ENCODE data around the gene PRR4. TPM values are rescaled to one million over a fixed set of nuclear protein-coding genes. Genes with fewer than 3 reads are reported as not detected.

The PRR4 gene
- total RNA-seq, 1 donor: 3.5 TPM

GRCh38 chr12:10810068-10810467 is 39.2 kb downstream of the PRR4 start, which contains the start of gene TAS2R9:
TSS of gene TAS2R9 (minus strand) at chr12:10810168. CDS start at chr12:10810075, 93 bp downstream.
- DNase-seq (ENCODE audit: low read depth): no peak
- H3K4me3 ChIP-seq (ENCODE audit: low read depth, low read length): no peak within 1 kb of the TSS
- TF ChIP-seq, protein P1, sequence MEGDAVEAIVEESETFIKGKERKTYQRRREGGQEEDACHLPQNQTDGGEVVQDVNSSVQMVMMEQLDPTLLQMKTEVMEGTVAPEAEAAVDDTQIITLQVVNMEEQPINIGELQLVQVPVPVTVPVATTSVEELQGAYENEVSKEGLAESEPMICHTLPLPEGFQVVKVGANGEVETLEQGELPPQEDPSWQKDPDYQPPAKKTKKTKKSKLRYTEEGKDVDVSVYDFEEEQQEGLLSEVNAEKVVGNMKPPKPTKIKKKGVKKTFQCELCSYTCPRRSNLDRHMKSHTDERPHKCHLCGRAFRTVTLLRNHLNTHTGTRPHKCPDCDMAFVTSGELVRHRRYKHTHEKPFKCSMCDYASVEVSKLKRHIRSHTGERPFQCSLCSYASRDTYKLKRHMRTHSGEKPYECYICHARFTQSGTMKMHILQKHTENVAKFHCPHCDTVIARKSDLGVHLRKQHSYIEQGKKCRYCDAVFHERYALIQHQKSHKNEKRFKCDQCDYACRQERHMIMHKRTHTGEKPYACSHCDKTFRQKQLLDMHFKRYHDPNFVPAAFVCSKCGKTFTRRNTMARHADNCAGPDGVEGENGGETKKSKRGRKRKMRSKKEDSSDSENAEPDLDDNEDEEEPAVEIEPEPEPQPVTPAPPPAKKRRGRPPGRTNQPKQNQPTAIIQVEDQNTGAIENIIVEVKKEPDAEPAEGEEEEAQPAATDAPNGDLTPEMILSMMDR (IDR thresholded peaks at IDR 0.05; ENCODE audit: insufficient read depth, low read depth, low read length): no peak

DNA sequence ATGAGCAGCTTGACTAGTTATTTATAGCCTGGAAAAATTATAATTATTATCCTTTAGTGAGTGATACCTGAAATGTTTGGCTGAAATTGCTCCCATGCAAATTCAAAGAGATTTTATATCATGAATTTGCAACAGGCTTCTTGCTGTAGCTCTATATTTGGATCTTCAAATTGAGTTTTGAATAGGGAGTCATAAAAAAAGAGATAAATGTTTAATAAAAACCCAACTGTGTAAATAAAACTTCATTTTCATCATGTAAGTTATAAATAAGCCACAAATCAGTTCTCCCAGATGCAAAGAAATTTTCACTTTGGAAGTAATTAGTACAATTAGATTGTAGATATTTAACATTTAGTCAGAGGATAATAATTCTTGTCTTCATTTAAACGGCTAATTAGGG is 42.1 kb downstream of the PRR4 start, which contains the start of gene TAS2R8:
Gene TAS2R8 (minus strand): TSS at position 101 of the 400 bp plus-strand sequence. CDS start 306 bp downstream, outside the sequence.
- TF ChIP-seq, protein P1 (IDR thresholded peaks at IDR 0.05; ENCODE audit: insufficient read depth, low read depth, low read length): no peak
- no peak for DNase-seq (ENCODE audit: low read depth)
- no peak within 1 kb of the TSS for H3K4me3 ChIP-seq (ENCODE audit: low read depth, low read length)

DNA sequence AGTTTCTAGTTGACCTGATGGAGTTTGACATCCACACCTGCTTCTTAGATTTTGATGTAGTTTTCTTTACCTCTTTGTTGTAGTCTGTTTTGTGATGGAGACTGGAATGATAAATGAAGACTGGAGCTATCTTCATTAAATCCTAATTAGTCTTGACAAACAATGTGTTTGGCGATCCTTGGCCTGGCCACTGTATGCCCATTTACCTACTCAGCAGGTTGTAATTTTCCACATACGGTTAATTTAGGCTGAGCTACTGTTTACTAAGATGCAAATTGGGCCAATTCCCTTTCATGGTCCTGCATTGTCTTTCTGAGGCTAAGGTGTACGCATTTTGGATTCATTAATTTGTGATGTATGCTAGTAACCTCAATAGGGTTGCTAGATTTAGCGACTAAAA is 46.7 kb downstream of the PRR4 start, which contains the start of gene TAS2R7:
Gene TAS2R7 (minus strand): TSS at position 41 of the 400 bp plus-strand sequence. CDS start 57 bp downstream, outside the sequence.
- DNase-seq (ENCODE audit: low read depth): no peak
- no peak within 1 kb of the TSS for H3K4me3 ChIP-seq (ENCODE audit: low read depth, low read length)
- TF ChIP-seq, protein P1 (IDR thresholded peaks at IDR 0.05; ENCODE audit: insufficient read depth, low read depth, low read length): no peak

GRCh38 chr12:10801741-10802140 is 47.5 kb downstream of the PRR4 start:
- no peak for DNase-seq (ENCODE audit: low read depth)
- H3K4me3 ChIP-seq (ENCODE audit: low read depth, low read length): no peak overlapping the region
- TF ChIP-seq, protein P1 (IDR thresholded peaks at IDR 0.05; ENCODE audit: insufficient read depth, low read depth, low read length): no peak

Small RNA genes within 50 kb of the gene (small RNA-seq; reads per million reads assigned to genes)
- gene PRR4: not detected

Other genes with a start within 250 kb of the PRR4 start
- gene MAGOHB, start 235.9 kb downstream of the PRR4 start, total RNA-seq: 19.3 and 20.3 TPM in 2 replicates
- gene STYK1, start 175.4 kb downstream of the PRR4 start, total RNA-seq: under 0.01 and 0.86 TPM in 2 replicates
- gene YBX3, start 126.2 kb downstream of the PRR4 start, total RNA-seq: 88.9 and 104 TPM in 2 replicates
- 0.32 TPM in 1 of 2 replicates, not detected in the other for gene TAS2R7, start 46.8 kb downstream of the PRR4 start, total RNA-seq
- gene TAS2R8, start 42.2 kb downstream of the PRR4 start, total RNA-seq: 0.32 and 0.43 TPM in 2 replicates
- not detected in 2 replicates for gene TAS2R9, start 39.3 kb downstream of the PRR4 start, total RNA-seq
- 0.86 and 0.97 TPM in 2 replicates for gene TAS2R10, start 23.1 kb downstream of the PRR4 start, total RNA-seq
- gene PRH1, start 34.8 kb upstream of the PRR4 start, total RNA-seq: 30.2 and 32.9 TPM in 2 replicates
- 3.0 and 3.9 TPM in 2 replicates for gene TAS2R13, start 60.1 kb upstream of the PRR4 start, total RNA-seq
- 0.32 and 0.43 TPM in 2 replicates for gene PRH2, start 79.8 kb upstream of the PRR4 start, total RNA-seq
- gene TAS2R14, start 89.8 kb upstream of the PRR4 start, total RNA-seq: 4.5 and 6.9 TPM in 2 replicates
- 5.8 and 7.3 TPM in 2 replicates for gene TAS2R50, start 137.4 kb upstream of the PRR4 start, total RNA-seq
- 5.2 and 5.5 TPM in 2 replicates for gene TAS2R20, start 148.8 kb upstream of the PRR4 start, total RNA-seq
- 4.8 and 7.8 TPM in 2 replicates for gene TAS2R19, start 173.1 kb upstream of the PRR4 start, total RNA-seq
- 7.3 and 8.4 TPM in 2 replicates for gene TAS2R31, start 181.9 kb upstream of the PRR4 start, total RNA-seq
- 4.2 and 4.3 TPM in 2 replicates for gene TAS2R46, start 212.8 kb upstream of the PRR4 start, total RNA-seq
- 3.5 and 4.5 TPM in 2 replicates for gene TAS2R43, start 242.8 kb upstream of the PRR4 start, total RNA-seq

Data from fibroblast of villous mesenchyme (primary cell).